Caco-2 (cell line): ENCODE results near the gene USP40. TPM values are rescaled to one million over a fixed set of nuclear protein-coding genes. Genes with fewer than 3 reads are reported as not detected.

Experiments
- BruUV-seq: library from RNA; stranded (reverse); fragments of 400-500 nt; replicated peaks from 2 replicates; lab custom pipeline; 2021; lab: Mats Ljungman, UMichigan
- CTCF ChIA-PET: fragments of 300-600 bp; sonication (Branson Sonifier 250); formaldehyde crosslinking; loops from one replicate; lab custom pipeline; 2022; ENCODE audit warnings: antibody characterized with exemption; lab: Charles Lee
- POLR2A ChIA-PET: fragments of 300-600 bp; sonication (Branson Sonifier 250); formaldehyde crosslinking; loops from one replicate; lab custom pipeline; 2022; ENCODE audit warnings: antibody characterized with exemption; lab: Charles Lee
- DNase-seq, 2 experiments: peaks; one replicate each; pipeline versions ENCODE4 v3.0.0 to v3.0.0-alpha.2; 2020 to 2022
- H3K27me3 ChIP-seq: replicated peaks from 2 replicates; pipeline ENCODE4 v1.6.0; 2011; ENCODE audit warnings: low read length; ENCODE audit not compliant: control insufficient read depth, insufficient read depth
- H3K36me3 ChIP-seq: 2 replicates; pipeline ENCODE4 v1.5.1; 2011; ENCODE audit warnings: low read length; ENCODE audit not compliant: control insufficient read depth, insufficient read depth
- H3K4me1 ChIP-seq: fragments of 250-450 bp; sonication (Bioruptor Pico); 2 replicates; pipeline ENCODE4 v1.5.1; 2020; ENCODE audit warnings: mild to moderate bottlenecking
- H3K4me3 ChIP-seq: 2 replicates; pipeline ENCODE4 v1.5.1; 2011; ENCODE audit warnings: low read depth, mild to moderate bottlenecking, control low read depth, low read length
- H3K9me3 ChIP-seq: fragments of 250-450 bp; sonication (Bioruptor Pico); 2 replicates; pipeline ENCODE4 v1.5.1; 2020; ENCODE audit warnings: mild to moderate bottlenecking, moderate library complexity
- H3K27ac Mint-ChIP-seq: one replicate; pipeline ENCODE4 v1.8.0; 2022; ENCODE audit warnings: mixed read lengths; ENCODE audit not compliant: unreplicated experiment
- H3K27me3 Mint-ChIP-seq: one replicate; pipeline ENCODE4 v1.8.0; 2022; ENCODE audit warnings: mixed read lengths; ENCODE audit not compliant: insufficient read depth, unreplicated experiment
- H3K36me3 Mint-ChIP-seq: one replicate; pipeline ENCODE4 v1.8.0; 2022; ENCODE audit warnings: mild to moderate bottlenecking, mixed read lengths; ENCODE audit not compliant: insufficient read depth, unreplicated experiment
- H3K4me1 Mint-ChIP-seq: one replicate; pipeline ENCODE4 v1.8.0; 2022; ENCODE audit warnings: low read depth, mixed read lengths; ENCODE audit not compliant: unreplicated experiment
- H3K4me3 Mint-ChIP-seq: one replicate; pipeline ENCODE4 v1.8.0; 2022; ENCODE audit warnings: mild to moderate bottlenecking, moderate library complexity, mixed read lengths; ENCODE audit not compliant: unreplicated experiment
- H3K9me3 Mint-ChIP-seq: one replicate; pipeline ENCODE4 v1.8.0; 2022; ENCODE audit warnings: mixed read lengths; ENCODE audit not compliant: unreplicated experiment
- CTCF ChIP-seq, 2 experiments: fragments of 200-600 bp in 1 of 2; IDR thresholded peaks; 1 replicate in 1 of 2; 2 replicates in 1 of 2; pipeline versions ENCODE4 v1.5.1 to v1.8.0; 2011 to 2022; ENCODE audit warnings: antibody characterized with exemption in 1 of 2, control low read depth in 1 of 2, inconsistent platforms in 1 of 2, low read depth in 1 of 2, low read length in 1 of 2, mild to moderate bottlenecking in 1 of 2, moderate library complexity in 1 of 2; ENCODE audit not compliant: insufficient read depth in 1 of 2, severe bottlenecking in 1 of 2, unreplicated experiment in 1 of 2
- intact Hi-C: fragments of 100-400 bp; cut with micrococcal nuclease; formaldehyde crosslinking; loops from one replicate; pipeline ENCODE4 v1.10.0; 2022; ENCODE audit not compliant: unreplicated experiment
- total RNA-seq: library from RNA; stranded (reverse); gene quantifications from 2 replicates; pipeline ENCODE4 v1.2.3, GENCODE V29; 2022

Gene USP40
- total RNA-seq, 1 experiment from 2014 or later, result 27.8 TPM

DNA sequence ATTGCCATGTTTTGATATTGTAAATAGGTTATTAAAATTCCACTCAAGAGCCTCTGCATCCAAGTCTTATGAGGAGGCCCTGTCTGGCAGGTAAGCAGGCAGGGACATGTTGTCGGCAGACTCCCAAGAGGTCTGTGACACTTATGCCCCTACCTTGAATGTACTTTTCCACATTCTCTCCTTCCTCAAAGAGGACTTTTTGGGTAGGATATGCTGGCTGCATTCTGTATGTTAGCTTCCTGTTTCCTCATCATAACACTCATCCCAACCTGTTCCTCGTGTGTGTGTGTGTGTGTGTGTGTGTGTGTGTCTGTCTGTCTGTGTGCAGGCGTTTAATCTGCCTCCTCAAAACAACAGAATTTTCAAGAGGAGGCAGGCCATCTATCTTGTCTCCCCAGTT is 75.3 kb downstream of the USP40 start:
- H3K36me3 Mint-ChIP-seq, result peaks cover 12% of the 10 kb centered on the region
- CTCF ChIA-PET, result no interaction called here

GRCh38 chr2:233490831-233491230 is 75.8 kb downstream of the USP40 start:
- Mint-ChIP-seq H3K4me3 (no peak overlapping the region), H3K27me3 (no peaks in the 10 kb centered on the region), H3K27ac (no peak overlapping the region), H3K4me1 (peaks cover 12% of the 10 kb centered on the region), H3K36me3 (peaks cover 17% of the 10 kb centered on the region), H3K9me3 (no peaks in the 10 kb centered on the region)
- Histone ChIP-seq H3K4me3 (no peak overlapping the region), H3K27me3 (no peaks in the 10 kb centered on the region), H3K36me3 (no peaks in the 10 kb centered on the region), H3K4me1 (peaks cover 34% of the 10 kb centered on the region), H3K9me3 (no peaks in the 10 kb centered on the region)
- no TSS peak for BruUV-seq
- TF ChIP-seq CTCF (IDR thresholded peaks at IDR 0.05; ENCODE audit: insufficient read depth in 1 of 2, low read depth in 1 of 2, low read length in 1 of 2, severe bottlenecking in 1 of 2, unreplicated experiment in 1 of 2), result no peak
- intact Hi-C loops, result no loop called here
- ChIA-PET CTCF (no interaction called here), POLR2A (no interaction called here)
- no peak for DNase-seq

More for the DNA sequence above, 75.3 kb downstream of the USP40 start:
- H3K27me3 ChIP-seq, result no peaks in the 10 kb centered on the region
- no peak for DNase-seq
- H3K4me1 ChIP-seq, result peaks cover 34% of the 10 kb centered on the region
- BruUV-seq, result no TSS peak
- H3K4me3 Mint-ChIP-seq, result no peak overlapping the region
- no peaks in the 10 kb centered on the region for H3K9me3 Mint-ChIP-seq
- no peak overlapping the region for H3K27ac Mint-ChIP-seq
- H3K27me3 Mint-ChIP-seq, result no peaks in the 10 kb centered on the region
- H3K9me3 ChIP-seq, result no peaks in the 10 kb centered on the region
- H3K4me3 ChIP-seq, result no peak overlapping the region
- POLR2A ChIA-PET, result no interaction called here
- no peaks in the 10 kb centered on the region for H3K36me3 ChIP-seq
- intact Hi-C loops, result no loop called here
- peaks cover 7% of the 10 kb centered on the region for H3K4me1 Mint-ChIP-seq
- TF ChIP-seq CTCF (IDR thresholded peaks at IDR 0.05; ENCODE audit: insufficient read depth in 1 of 2, low read depth in 1 of 2, low read length in 1 of 2, severe bottlenecking in 1 of 2, unreplicated experiment in 1 of 2), result no peak

- Mint-ChIP-seq H3K27me3 (no peaks in the 10 kb centered on the region), H3K9me3 (no peaks in the 10 kb centered on the region), H3K4me3 (no peak overlapping the region), H3K27ac (no peak overlapping the region), H3K36me3 (peaks cover 28% of the 10 kb centered on the region), H3K4me1 (peaks cover 18% of the 10 kb centered on the region)
- DNase-seq, result no peak
- H3K4me3 ChIP-seq, result no peak overlapping the region
- H3K9me3 ChIP-seq, result no peaks in the 10 kb centered on the region
- H3K27me3 ChIP-seq, result no peaks in the 10 kb centered on the region
- no TSS peak for BruUV-seq
- TF ChIP-seq CTCF (IDR thresholded peaks at IDR 0.05; ENCODE audit: insufficient read depth in 1 of 2, low read depth in 1 of 2, low read length in 1 of 2, severe bottlenecking in 1 of 2, unreplicated experiment in 1 of 2), result no peak
- H3K36me3 ChIP-seq, result no peaks in the 10 kb centered on the region
- intact Hi-C loops, result no loop called here
- peaks cover 38% of the 10 kb centered on the region for H3K4me1 ChIP-seq
- ChIA-PET CTCF (no interaction called here), POLR2A (no interaction called here)
Measured at GRCh38 chr2:233489666-233490065, 76.9 kb downstream of the USP40 start.
